ENCODE measurements around the gene RABGAP1L.

- TF ChIP-seq CTCF (conservative IDR thresholded peaks at IDR 0.05) (no peak), EZH2 (IDR thresholded peaks at IDR 0.05; ENCODE audit: low read depth) (no peak)
Measured at GRCh38 chr1:174534789-174535188, 375.5 kb downstream of the RABGAP1L start.
